D721Med (cell line): Measurements from ENCODE around the gene KLHDC8A.
"Not testable (repeated sequence)": the region's sequence is repeated elsewhere in the genome, so short reads cannot be mapped to it uniquely, and the experiment has no call there.

Source experiments
- DNase-seq: peaks from one replicate; pipeline ENCODE4 v3.0.0; 2011; ENCODE audit warnings: low spot score; ENCODE audit not compliant: insufficient read length
- FAIRE-seq: peaks from 2 replicates; lab custom pipeline; 2011; peaks lifted over from hg19 to GRCh38; lab: Jason Lieb, UNC
- CTCF ChIP-seq: IDR thresholded peaks from 2 replicates; pipeline ENCODE4 v1.5.1; 2012; ENCODE audit warnings: mild to moderate bottlenecking, control low read depth; ENCODE audit not compliant: insufficient read depth; ENCODE audit errors: missing control alignments

Gene KLHDC8A

DNA sequence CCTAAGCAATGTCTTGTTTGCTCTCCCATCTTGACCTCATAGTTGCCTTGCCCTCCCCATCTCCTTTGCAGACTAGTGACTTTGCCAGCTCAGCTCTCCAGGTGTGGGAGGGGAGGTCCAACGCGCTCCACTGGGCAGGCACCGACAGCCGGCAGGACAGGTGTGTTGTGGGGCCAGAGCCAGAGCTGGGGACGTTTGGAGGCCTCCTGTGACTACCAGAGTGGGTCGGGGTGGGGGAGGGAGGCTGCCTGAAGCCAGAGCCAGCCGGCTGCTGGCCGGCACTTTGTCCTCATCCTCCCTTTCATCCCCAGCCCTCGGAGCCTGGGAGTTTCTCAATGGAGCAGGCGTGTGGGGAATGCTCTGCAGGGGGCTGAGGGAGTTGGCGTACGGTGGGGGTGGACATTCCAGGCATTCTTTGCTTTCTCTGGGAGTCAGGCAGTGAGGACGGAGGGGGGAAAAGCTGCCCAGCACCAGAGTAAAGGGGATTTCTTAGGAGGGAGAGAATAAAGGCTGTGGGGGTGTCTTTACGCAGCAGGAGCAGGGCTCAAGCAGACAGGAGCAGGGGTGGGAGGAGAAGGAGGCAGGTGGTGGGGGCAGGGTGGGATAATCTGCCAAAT is 55.4 kb downstream of the KLHDC8A start:
- no peak for TF ChIP-seq CTCF
- FAIRE-seq (no peak), DNase-seq (no peak)

- FAIRE-seq: no peak
Measured at GRCh38 chr1:205300149-205300548, 56.6 kb downstream of the KLHDC8A start.

GRCh38 chr1:205298191-205298994 is 58.3 kb downstream of the KLHDC8A start:
- TF ChIP-seq CTCF: no peak
- no peak for DNase-seq
- no peak for FAIRE-seq

More at GRCh38 chr1:205300149-205300548, 56.6 kb downstream of the KLHDC8A start:
- TF ChIP-seq CTCF: no peak
- DNase-seq: no peak

- DNase-seq, FAIRE-seq: not testable (repeated sequence)
Measured at GRCh38 chr1:205297546-205298177, 59.1 kb downstream of the KLHDC8A start.

GRCh38 chr1:205296154-205296553 is 60.6 kb downstream of the KLHDC8A start:
- DNase-seq (no peak), FAIRE-seq (no peak)
- no peak for TF ChIP-seq CTCF

GRCh38 chr1:205294934-205295333 is 61.8 kb downstream of the KLHDC8A start:
- DNase-seq (no peak), FAIRE-seq (no peak)
- no peak for TF ChIP-seq CTCF

GRCh38 chr1:205294175-205294917 is 62.4 kb downstream of the KLHDC8A start:
- FAIRE-seq (no peak), DNase-seq (no peak)
- TF ChIP-seq CTCF: no peak
